Subcutaneous abdominal adipose tissue (tissue), 5 donors: ENCODE measurements around the gene SLC18A2.

Source experiments
- H3K27ac ChIP-seq: one replicate; pipeline ENCODE4 v1.7.0; 2013; ENCODE audit warnings: low read depth, mild to moderate bottlenecking, inconsistent platforms, low read length, moderate library complexity
- H3K27me3 ChIP-seq, 5 donors: one replicate each; pipeline ENCODE4 v1.7.0; 2013; ENCODE audit warnings: low read length in 5 of 5, inconsistent platforms in 1 of 5; ENCODE audit not compliant: control insufficient read depth in 5 of 5, insufficient read depth in 4 of 5
- H3K36me3 ChIP-seq, 5 donors: one replicate each; pipeline ENCODE4 v1.7.0; 2013; ENCODE audit warnings: low read length in 5 of 5; ENCODE audit not compliant: control insufficient read depth in 5 of 5, insufficient read depth in 5 of 5
- H3K4me1 ChIP-seq, 5 donors: one replicate each; pipeline ENCODE4 v1.7.0; 2013; ENCODE audit warnings: low read length in 5 of 5, mild to moderate bottlenecking in 3 of 5, moderate library complexity in 1 of 5; ENCODE audit not compliant: control insufficient read depth in 5 of 5, insufficient read depth in 5 of 5
- H3K4me3 ChIP-seq, 5 donors: one replicate each; pipeline ENCODE4 v1.7.0; 2013; ENCODE audit warnings: low read length in 5 of 5, low read depth in 1 of 5
- H3K9ac ChIP-seq, 5 donors: one replicate each; pipeline ENCODE4 v1.7.0; 2013; ENCODE audit warnings: low read length in 5 of 5, mild to moderate bottlenecking in 4 of 5, moderate library complexity in 3 of 5
- H3K9me3 ChIP-seq, 5 donors: one replicate each; pipeline ENCODE4 v1.7.0; 2013; ENCODE audit warnings: low read length in 5 of 5; ENCODE audit not compliant: control insufficient read depth in 5 of 5
- donor health status: healthy.
- donor health status: healthy.
- donor health status: healthy.
- donor health status: healthy.
- donor health status: healthy.

Gene SLC18A2

DNA sequence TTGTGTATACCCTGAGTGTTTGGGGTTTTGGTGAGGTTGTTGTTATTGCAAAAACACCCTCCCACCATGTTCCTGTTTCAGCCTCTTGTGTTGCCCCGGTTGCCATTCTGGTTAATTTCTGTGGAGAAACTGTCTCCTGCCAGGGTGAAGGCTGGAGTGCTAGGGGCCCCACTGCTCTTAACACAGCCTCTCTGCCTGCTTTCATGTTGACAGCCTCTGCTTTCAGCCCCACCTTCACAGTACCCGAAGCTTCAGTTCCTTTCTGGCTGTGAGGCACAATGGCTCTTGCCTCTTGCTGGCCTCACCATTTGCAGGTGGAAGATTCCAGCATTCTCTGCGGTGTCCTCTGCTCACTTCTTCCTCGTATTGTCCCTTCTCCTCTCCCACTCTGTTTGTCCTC lies 19.2 kb downstream of the SLC18A2 start:
- Histone ChIP-seq H3K27me3 (peaks cover 4 to 20% (median 13%) of the 10 kb centered on the region in 5 donors), H3K4me3 (no peak overlapping the region), H3K9ac (no peak overlapping the region), H3K27ac (no peak overlapping the region), H3K36me3 (no peaks in the 10 kb centered on the region), H3K4me1 (no peaks in the 10 kb centered on the region), H3K9me3 (no peaks in the 10 kb centered on the region)

DNA sequence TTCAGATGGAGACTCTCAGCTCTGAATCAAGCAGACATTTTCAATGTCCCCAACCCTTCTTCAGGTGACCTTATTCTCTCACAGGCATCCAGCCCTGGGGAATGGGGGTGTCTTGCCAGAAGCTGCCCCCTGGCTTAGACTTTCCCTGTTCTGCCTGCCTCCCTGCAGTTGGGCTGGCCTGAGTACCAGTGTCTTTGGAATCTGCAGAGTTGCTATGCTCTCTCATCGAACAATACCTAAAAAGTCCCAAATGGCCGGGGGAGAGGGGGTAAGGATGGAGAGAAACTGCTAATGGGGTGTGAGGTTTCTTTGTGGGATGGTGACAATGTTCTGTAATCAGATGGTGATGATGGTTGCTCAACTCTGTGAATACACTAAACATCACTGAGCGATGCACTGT lies 20.6 kb downstream of the SLC18A2 start:
- Histone ChIP-seq H3K4me3 (no peak overlapping the region), H3K9ac (no peak overlapping the region), H3K36me3 (no peaks in the 10 kb centered on the region), H3K27ac (no peak overlapping the region), H3K27me3 (peaks cover 2 to 20% (median 13%) of the 10 kb centered on the region in 5 donors), H3K4me1 (no peaks in the 10 kb centered on the region), H3K9me3 (no peaks in the 10 kb centered on the region)

DNA sequence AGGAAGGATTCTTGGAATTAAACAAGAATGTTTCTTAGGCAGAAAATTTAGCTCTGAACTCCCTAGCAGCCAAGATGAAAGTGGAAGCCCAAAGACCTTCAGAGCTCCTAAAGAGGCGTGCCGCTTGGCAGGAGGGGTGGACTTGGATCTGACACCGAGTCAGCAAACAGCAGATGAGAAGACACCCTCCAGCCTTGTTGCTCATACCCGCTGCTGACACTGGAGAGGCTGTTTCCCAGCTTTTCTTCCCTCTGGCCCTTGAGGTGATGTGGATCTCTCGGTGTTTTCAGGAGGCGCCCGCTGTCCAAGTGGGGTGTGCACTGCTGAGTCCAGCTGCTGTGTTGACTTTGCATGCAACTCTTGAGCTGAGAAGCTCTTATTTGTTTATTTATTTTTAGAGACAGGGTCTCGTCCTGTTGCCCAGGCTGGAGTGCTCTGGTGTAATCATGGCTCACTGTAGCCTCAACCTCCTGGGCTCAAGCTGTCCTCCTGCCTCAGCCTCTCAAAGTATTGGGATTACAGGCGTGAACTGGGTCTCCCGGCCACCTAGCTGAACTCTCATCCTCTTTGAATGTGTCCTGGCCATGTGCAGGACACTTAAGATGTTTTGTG lies 21.5 kb downstream of the SLC18A2 start:
- Histone ChIP-seq H3K4me3 (no peak overlapping the region), H3K9me3 (no peaks in the 10 kb centered on the region), H3K9ac (no peak overlapping the region), H3K4me1 (no peaks in the 10 kb centered on the region), H3K27me3 (peaks cover 0 to 20% (median 13%) of the 10 kb centered on the region in 5 donors), H3K27ac (no peak overlapping the region), H3K36me3 (no peaks in the 10 kb centered on the region)

GRCh38 chr10:117262903-117263293 lies 22.0 kb downstream of the SLC18A2 start:
- H3K9me3 ChIP-seq = no peaks in the 10 kb centered on the region
- H3K9ac ChIP-seq = no peak overlapping the region
- no peak overlapping the region for H3K4me3 ChIP-seq
- peaks cover 0 to 17% (median 13%) of the 10 kb centered on the region in 5 donors for H3K27me3 ChIP-seq
- H3K4me1 ChIP-seq = no peaks in the 10 kb centered on the region
- H3K27ac ChIP-seq = no peak overlapping the region
- H3K36me3 ChIP-seq = no peaks in the 10 kb centered on the region

GRCh38 chr10:117264782-117265181 lies 23.9 kb downstream of the SLC18A2 start:
- Histone ChIP-seq H3K4me1 (no peaks in the 10 kb centered on the region), H3K9me3 (no peaks in the 10 kb centered on the region), H3K27ac (no peak overlapping the region), H3K36me3 (no peaks in the 10 kb centered on the region), H3K27me3 (peaks cover 0 to 13% (median 11%) of the 10 kb centered on the region in 5 donors), H3K4me3 (no peak overlapping the region), H3K9ac (no peak overlapping the region)

DNA sequence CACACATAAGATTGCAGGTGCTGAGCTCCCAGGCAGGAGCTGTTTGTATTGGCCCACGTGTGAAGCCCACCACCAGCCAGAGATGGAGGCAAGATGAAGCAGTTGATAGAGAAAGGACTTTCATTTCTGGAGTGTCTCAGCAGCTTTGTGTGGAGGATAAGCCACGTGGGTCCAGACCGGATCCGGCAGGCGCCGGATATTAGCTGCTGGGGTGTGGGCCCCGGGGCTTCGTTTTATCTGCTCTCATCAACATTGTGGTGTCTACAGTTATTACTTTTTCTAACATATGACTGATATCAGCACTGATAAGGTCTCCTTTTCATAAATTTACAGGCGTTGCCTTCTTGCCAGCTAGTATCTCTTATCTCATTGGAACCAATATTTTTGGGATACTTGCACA lies 25.5 kb downstream of the SLC18A2 start:
- Histone ChIP-seq H3K9me3 (no peaks in the 10 kb centered on the region), H3K36me3 (no peaks in the 10 kb centered on the region), H3K4me1 (no peaks in the 10 kb centered on the region), H3K27ac (no peak overlapping the region), H3K27me3 (peaks cover 0 to 13% (median 4%) of the 10 kb centered on the region in 5 donors), H3K9ac (no peak overlapping the region), H3K4me3 (no peak overlapping the region)

GRCh38 chr10:117266812-117267211 lies 25.9 kb downstream of the SLC18A2 start:
- Histone ChIP-seq H3K27ac (no peak overlapping the region), H3K9me3 (no peaks in the 10 kb centered on the region)

GRCh38 chr10:117268258-117268657 lies 27.3 kb downstream of the SLC18A2 start:
- Histone ChIP-seq H3K27ac (no peak overlapping the region), H3K9ac (no peak overlapping the region), H3K9me3 (no peaks in the 10 kb centered on the region), H3K36me3 (no peaks in the 10 kb centered on the region), H3K4me1 (no peaks in the 10 kb centered on the region), H3K4me3 (no peak overlapping the region), H3K27me3 (peaks cover 0 to 4% (median 0%) of the 10 kb centered on the region in 5 donors)

More at GRCh38 chr10:117266812-117267211, 25.9 kb downstream of the SLC18A2 start:
- H3K9ac ChIP-seq = no peak overlapping the region
- no peak overlapping the region for H3K4me3 ChIP-seq
- no peaks in the 10 kb centered on the region for H3K36me3 ChIP-seq
- H3K4me1 ChIP-seq = no peaks in the 10 kb centered on the region
- peaks cover 0 to 11% (median 4%) of the 10 kb centered on the region in 5 donors for H3K27me3 ChIP-seq

- Histone ChIP-seq H3K4me1 (no peaks in the 10 kb centered on the region), H3K36me3 (no peaks in the 10 kb centered on the region), H3K27ac (no peak overlapping the region), H3K4me3 (no peak overlapping the region), H3K27me3 (peaks cover 0 to under 1% (median 0%) of the 10 kb centered on the region in 5 donors), H3K9ac (no peak overlapping the region), H3K9me3 (no peaks in the 10 kb centered on the region)
Observed at GRCh38 chr10:117268907-117269306, 28.0 kb downstream of the SLC18A2 start.

GRCh38 chr10:117271427-117271826 lies 30.5 kb downstream of the SLC18A2 start:
- H3K27ac ChIP-seq = no peak overlapping the region
- H3K4me3 ChIP-seq = no peak overlapping the region
- no peaks in the 10 kb centered on the region for H3K27me3 ChIP-seq
- no peaks in the 10 kb centered on the region for H3K36me3 ChIP-seq
- no peak overlapping the region for H3K9ac ChIP-seq
- H3K4me1 ChIP-seq = no peaks in the 10 kb centered on the region
- H3K9me3 ChIP-seq = no peaks in the 10 kb centered on the region
